Fibroblast of skin of right quadriceps (primary cell): ENCODE results near the gene HOMER3.

Experiments used
- DNase-seq: peaks from one replicate; pipeline ENCODE4 v3.0.0-alpha.2; 2013

The HOMER3 gene

DNA sequence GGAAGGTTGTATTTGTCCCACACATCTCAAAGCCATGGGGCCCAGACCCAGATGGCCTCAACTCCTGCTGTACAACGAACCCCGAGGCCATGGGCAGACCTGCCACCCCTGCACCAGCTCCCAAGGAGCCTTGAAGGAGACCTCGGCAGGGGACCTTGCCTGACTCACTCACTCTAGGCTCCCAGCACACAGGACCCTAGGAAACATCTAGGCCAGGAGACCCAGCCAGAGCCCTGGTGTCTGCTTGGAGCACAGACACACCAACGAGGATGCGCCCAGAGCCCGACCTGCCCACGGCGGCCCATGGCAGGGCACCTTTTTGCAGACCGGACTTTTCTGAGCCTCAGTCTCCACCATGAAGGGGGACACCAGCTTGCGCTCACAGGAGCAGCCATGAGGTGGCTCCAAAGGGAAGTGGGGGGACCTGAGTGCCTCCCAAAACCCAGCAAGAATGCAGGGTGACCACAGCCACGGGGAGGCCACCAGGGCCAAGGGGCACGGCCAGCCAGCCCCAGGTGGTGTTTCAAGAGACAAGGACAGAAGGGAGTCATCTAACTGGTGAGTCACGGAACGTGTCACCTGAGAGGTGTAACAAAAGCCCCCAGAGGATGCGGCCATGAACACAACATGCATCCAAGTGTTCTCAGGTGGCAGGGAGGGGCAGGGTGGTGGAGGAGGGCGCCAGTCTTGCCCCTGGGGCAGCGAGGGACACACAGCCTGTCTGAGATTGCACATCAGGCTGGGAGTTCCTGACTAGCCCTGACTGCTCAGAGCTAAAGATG lies 40.1 kb downstream of the HOMER3 start:
- no peak for DNase-seq

DNA sequence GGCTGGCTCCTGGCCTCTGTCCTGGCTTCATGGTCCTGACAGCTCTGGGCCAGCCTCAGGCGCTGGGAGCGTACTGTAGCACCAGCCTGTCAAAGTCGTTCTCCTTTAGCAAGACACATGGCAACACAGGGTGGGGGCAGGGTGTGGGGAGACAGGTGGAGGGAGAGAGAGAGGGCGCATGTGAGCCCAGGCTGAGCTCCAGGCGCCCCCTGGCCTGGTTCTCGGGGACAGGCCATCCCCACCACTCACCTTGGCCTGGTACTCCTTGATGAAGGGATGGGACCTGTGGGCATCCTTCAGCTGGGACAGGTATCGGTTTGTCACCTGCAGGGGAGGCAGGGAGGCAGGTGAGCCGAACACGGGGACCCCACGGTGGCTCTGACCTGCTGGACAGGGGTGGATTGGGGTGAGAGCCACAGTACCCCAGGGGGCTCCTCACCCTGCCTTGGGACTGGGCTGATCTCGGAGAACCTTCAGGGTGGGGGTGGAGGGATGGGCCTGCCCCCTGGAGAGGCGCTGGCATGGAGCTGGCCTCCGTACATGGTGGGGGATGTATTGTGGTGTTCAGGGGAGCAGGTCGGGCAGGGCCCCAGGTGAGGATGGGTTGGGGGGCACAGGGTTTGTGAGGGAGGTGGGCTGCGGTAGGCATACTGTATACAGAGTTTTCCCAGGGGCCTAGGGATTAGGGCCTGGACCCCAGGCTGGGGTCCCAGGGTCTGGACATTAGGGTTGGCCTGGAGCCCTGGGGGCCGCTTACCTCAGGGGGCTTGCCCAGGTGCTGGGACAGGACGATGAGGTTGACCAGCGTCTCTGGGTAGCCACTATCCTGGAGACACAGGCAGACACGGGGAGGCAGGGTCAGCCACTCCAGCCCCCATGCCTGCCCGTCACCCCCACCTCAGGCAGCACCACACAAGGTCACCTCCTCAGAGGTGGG lies 41.1 kb downstream of the HOMER3 start:
- DNase-seq, result no peak

DNA sequence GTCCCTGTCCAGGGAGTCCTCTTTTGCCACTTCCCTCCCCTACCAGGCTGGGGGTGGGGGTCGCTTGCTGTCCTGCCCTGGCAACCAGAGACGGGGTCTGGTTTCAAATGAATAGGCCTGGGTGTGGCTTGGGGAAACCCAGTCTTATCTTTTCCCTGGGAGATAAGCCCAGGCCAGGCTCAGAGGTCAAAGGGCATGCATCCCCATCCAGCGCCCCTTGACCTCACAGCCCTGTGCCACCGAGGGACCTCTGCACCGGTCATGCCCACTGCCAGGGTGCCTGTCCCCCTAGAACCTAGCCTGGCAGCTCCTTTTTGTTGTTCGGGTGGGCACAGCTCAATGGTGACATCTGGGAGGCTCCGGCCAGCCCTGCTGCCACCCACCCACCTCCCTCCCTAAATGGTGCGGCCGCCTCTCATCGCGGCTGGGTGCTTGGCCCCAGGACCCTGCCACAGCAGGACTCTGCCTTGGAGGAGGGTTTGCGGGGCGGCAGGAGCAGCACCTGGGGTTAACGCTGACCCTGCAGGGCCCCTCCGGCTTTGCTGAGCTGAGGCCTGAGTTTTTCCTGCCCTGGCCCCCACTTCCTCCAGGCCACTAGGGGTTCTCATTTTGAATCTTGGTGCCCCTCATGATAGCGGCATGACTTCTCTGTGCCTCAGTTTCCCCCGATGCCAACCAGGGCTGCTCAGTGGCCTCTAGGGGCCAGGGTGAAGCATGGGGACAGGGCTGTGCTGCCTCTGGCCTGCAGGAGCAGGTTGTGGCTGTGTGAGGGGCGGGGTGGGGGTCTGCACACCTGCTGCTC lies 42.2 kb downstream of the HOMER3 start:
- DNase-seq, result no peak

DNA sequence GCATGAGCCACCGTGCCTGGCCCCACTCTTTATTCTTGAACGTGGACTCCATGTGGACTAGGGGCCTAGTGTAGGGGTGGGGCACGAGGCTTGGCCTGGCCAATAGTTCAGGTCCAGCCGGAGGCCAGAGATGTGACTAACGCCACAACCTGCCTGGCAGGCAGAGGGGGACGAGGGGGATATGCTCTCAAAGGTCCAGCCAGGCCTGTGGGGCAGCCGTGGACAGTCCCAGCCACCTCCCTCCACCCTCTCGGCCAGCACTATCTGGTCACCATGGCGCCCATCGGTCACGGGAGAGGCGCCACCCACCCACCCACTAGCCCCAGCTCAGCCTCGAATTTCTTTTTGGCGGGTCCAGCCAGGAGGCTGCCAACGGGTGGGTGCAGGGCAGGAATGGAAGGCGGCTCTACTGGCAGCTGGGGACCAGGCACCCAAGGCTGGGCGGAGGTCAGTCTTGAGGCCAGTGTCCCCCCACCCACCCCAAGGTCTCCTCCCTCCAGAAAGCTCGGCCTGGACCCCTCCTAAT lies 42.9 kb downstream of the HOMER3 start:
- DNase-seq, result no peak

DNA sequence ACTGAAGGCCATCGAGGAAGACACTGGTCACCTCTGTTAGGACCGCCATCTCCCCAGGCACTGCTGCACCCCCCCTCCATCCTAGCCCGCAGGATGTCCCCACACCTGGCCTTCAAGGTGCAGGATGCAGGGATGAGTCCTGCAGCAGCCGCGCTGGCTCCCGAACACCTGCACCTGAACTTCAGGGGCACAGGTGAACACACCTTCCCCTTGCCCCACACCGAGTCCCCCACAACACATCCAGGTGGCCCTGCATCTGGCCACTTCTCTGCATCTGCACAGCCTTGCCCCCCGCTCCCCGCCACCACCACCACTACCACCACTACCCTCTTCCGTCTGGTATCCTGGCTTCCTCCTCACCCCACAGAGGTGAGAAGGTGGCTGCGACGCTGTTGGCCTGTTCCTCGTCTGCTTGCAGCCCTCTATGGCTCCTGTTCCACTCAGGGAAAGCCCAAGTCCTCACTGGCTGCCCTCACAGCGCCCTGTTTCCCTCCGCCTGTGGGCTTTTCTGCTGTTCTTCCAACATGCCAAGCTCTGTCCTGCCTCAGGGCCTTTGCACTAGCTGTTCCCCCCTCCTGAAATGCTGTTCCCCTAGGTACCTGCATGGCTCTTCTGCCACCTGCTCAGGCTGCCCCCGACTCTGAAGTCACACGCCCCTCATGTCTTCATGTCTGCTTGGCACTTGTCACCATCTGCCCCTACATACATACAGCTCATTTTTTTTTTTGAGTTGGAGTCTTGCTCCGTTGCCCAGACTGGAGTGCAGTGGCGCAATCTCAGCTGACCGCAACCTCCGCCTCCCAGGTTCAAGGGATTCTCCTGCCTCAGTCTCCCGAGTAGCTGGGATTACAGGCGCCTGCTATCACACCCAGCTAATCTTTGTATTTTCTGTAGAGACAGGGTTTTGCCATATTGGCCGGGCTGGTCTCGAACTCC lies 43.7 kb downstream of the HOMER3 start:
- no peak for DNase-seq

DNA sequence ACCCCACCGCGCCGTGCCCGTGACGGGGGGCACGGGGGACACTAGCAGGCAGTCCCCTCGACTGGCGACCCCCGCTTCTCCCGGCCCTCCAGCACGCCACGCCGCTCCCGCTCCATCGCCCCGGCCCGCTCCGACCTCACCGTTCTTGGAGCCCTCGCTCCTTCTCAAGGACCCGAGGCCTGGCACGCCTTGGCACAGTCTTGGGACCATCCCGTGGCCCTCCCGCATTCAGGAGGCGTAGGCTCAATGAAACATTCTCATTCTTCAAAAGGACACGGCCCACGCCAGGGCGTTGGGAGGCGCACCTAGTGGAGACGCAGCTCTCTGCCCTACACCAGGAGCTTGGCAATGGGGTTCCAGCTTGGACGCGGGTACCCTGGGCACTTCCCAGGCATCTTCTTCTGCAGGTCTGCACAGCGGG lies 44.6 kb downstream of the HOMER3 start:
- DNase-seq, result no peak

DNA sequence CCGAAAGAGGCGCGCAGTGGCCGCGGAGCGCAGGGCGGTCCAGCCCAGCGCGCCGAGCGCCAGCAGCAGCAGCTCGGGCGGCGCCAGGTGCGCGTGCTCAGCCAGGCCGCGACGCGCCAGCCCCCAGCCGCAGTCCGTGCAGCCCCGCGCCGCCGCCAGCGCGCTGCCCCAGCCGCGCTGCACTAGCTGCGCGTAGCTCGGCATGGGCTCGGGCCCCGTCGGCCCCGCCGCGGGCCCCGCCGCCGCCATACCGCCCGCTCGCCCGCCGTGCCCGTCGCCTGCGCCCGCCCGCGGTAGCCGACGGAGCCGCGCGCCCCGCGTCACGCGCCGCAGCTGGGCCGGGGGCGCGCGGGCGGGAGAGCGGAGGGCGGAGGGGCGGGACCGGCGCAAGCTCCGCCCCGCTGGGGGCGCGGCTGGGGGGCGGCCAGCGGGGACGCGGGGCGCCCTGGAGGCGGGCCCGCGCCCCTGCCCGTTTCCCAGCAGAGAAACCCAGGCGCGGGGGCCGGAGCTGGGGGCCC lies 45.1 kb downstream of the HOMER3 start, which contains the start of gene CERS1:
Gene CERS1, minus strand, starts transcription at position 335 of the 518 bp plus-strand sequence. Its CDS starts 86 bp downstream, at position 249.
- DNase-seq, result no peak

DNA sequence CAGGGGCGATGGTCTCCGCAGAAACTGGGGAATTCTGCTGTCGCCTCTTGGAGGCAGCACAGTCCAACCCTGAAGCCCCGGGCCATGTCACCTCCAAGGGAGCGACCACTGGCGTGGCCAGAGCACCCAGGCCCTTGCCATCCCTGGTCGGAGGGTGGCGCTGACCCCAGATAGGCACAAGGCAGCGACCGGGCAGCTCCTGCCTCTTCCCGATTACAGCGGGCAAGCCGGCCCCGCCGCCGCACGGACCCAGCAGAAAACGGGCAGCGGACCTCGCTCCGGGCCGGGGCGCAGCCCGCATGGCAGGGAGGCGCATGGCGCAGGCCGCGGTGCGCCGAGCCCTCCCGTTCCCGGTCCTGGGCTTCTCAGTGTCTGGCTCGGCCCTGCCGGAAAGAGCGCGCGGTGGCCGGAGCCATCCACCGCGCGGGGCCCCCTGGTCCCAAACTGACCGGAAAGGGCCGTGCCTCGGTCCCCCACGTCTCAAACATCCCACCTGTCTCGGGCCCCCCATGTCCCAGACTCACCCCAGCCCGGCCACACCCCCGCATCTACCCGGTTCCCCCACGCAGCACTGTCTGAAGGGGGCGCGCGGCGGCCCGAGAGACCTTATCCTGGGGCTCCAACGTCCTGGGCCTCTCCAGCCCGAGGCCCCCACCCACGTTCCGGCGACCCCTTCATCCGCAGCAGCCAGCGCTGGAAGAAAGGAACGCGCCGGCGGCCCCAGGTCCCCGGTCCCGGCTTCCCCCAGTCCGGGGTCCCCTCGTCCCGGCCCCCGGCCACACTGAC lies 45.8 kb downstream of the HOMER3 start:
- no peak for DNase-seq

DNA sequence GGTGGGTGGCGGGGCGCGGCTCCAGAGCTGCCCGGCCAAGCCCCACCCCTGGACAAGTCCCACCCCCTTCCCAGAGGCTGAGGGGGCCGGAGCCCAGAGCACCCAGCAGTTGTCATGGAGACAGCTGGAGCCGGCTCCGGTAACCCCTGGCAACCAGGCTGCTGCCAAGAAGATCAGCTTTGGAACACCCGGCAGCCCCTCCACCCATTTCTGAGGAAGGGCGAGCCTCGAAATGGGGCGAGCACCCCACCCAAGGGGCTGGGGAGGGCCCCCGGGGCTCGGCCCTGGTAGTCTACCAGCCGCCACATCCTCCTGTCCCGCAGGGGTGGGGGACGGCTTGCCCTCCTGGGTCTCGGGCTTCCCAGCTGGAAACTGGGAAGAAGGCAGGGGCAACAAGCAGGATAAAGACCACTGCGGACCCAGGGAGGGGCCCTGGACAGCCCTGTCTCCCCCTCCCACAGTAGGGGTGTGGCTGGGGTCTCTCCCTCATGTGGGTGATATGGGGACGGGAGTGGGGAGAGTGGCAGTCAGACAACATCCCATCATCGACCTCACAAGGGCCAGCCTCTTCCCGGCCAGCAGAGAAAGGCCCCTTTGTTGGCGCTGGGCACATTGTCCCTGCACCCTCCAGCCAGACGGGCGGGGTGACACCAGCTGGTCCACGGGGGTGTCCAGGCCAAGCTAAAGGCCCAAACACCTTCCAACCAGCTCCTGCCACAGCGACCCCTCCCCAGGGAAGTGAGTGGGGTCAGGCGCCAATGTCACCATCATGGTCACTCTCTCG lies 46.6 kb downstream of the HOMER3 start:
- peak; percentile 31 for DNase-seq

DNA sequence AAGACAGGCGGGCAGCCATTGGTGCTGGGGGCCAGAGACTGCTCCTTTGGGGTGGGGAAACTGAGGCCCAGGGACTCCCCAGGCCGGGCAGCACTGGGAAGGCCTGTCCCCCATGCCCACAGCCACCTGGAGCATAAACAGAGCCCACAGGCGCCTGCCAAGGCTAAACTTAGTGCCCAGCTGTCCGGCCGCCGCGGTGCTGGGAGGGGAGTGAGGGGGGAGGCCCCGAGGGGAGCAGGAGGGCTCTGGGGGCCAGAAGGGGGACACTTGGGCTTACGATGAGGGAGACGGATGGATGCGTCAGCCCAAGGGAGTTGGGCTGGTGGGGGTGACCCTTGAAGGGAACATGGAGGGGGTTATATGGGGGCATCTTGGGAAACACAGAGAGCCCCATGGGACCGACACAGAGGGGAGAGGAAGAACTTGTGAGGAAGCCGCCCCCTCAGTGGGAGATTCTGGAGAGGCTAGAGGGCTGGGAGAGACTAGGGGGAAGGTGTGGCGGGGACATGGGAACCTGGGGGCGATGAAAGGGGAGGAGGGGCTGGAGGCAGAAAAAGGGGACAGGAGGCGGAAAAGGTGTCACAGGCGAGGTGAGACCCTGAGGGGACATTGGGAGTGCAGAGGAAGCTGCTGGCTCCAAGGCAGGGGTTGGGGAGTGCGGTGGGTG lies 47.3 kb downstream of the HOMER3 start:
- no peak for DNase-seq

DNA sequence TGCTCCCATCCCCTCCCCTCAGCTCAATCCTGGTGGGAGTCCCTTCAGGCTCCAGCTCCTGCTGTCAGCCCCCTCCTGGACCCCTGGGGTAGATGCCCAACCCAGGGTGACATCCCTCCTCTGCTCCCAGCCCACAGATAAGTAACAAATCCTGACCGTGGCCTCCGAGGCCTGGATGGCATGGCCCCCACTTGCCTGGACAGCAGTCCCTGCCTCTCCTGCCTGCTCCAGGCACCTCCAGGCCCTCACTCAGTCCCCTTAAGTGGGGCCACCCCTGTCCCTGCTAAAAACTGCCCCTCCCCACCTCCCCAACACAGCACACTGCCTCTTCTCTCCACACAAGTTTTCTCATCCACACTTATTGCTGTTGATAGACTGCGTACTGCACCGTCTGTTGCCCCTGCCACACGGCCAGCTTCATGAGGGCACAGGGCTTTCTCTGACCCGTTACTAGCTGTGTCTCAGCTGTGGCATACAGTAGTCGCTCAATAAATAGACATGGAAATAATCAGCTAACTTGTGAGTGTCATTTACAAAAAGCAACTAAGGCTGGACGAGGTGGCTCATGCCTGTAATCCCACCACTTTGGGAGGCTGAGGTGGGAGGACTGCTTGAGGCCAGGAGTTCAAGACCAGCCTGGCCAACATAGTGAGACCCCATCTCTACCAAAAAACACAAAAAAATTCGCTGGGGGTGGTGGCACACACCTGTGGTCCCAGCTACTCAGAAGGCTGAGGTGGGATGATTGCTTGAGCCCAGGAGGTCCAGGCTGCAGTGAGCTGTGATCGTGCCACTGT lies 50.9 kb downstream of the HOMER3 start:
- DNase-seq, result no peak

DNA sequence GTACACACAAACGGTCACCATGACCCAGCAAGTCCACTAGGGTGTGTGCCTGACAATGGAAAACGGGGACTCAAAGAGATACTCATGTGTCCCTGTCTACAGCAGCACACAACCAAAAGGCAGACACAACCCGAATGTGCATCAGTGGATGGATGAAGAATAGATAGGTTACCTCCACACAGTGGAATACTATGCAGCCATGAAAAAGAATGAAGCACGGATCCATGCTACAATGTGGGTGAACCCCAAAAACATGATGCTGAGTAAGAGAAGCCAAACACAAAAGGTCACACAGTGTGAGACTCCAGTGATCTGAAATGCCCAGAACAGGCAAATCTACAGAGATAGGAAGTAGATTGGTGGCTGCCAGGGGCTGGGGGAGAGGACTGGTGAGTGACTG lies 54.0 kb downstream of the HOMER3 start:
- DNase-seq, result no peak

DNA sequence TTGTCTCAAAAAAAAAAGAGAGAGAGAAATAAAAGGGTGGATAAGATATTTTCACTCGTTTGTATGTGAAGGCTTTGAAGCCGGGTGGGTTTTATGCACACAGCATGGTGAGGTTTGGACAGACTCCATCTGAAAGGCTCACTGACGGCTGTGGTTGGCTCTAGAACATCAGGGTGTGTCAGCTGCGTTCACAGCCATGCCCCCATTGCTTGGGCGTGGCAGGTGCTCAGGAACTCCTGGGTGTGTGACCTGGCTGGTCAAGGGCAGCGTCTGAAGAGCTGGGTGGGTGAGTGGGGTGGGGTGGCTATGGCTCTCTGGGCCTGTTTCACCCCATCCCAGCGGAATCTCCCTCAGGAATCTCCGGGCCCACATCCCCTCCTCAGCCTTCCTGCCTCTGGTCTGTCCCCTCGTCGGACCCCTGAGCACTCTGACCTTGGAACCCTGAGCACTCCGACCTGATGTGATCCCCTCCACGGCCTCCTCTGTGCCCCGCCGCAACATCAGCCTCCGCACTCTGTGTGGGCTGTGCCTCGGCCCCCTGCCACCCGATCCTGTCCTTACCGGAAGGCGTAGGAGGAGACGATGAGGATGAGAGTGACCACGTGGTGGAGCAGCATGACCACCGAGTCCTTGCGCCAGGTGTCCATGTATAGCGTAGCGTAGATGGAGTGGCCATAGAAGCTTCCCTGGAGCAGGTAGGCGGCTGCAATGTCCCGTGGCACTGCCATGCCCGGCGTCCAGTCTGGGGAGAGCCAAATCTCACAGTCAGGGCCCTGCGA lies 57.3 kb downstream of the HOMER3 start:
- DNase-seq, result no peak

DNA sequence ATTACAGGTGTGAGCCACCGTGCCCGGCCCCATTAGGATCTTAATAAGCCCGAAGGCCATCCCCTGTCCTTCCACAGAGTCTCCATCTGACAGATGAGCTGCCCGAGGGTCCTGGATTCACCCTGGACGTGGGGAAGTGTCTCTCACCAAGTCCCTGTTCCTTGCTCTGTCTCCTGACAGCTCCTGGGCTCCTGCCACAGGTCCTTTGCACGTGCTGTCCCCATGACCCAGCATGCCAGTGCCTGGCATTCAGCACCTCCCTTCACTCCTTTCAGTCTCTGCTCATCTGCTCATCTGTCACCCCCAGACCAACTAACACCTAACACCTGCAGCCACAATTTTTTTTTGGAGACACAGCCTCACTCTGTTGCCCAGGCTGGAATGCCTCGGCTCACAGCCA lies 59.5 kb downstream of the HOMER3 start:
- DNase-seq, result no peak

DNA sequence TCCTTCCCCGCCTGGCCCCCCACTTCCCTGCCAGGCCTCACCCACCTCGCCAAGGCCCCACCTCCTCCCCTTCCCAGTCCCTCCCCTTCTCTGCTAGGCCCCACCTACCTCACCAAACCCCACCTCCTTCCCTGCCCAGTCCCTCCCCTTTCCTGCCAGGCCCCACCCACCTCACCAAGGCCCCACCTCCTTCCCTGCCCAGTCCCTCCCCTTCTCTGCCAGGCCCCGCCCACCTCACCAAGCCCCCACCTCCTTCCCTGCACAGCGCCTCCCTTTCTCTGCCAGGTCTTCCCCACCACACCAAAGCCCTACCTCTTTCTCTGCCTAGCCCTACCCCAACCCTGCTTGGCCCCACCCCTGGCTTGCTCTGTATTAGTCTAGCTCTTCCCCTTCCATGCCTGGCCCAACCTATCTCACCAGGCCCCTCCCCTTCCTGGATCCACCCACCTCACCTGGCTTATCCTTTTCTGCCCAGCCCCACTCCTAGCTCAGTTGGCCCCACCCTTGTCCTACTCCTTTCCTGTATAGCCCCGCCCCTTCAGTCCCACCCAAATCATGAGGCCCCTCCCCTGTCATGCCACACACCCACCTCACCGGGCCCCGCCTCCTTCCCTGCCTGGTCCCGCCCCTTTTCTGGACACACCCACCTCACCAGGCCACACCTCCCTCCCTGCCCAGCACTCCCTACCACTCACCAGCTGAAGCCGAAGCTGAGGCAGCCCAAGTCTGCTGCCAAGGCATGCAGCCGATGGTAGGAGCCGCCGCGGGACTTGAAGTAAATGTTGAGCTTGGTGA lies 61.2 kb downstream of the HOMER3 start:
- DNase-seq, result no peak
